ENCODE data around the gene PLAAT3. TPM values are rescaled to one million over a fixed set of nuclear protein-coding genes. Genes with fewer than 3 reads are reported as not detected.

Gene PLAAT3
- total RNA-seq, 1 donor from 2014 or later, result 158 TPM

GRCh38 chr11:63574856-63575602, 39.2 kb downstream of the PLAAT3 start:
- no peak for DNase-seq (ENCODE audit: low spot score)
- intact Hi-C loops (cut with DNase I), result no loop called here
- peak; percentile 90 for ATAC-seq

- intact Hi-C loops (cut with DNase I), result no loop called here
- DNase-seq (ENCODE audit: low spot score), result peak; percentile 64
- ATAC-seq, result peak; percentile 85
Observed at GRCh38 chr11:63573881-63574855, 40.1 kb downstream of the PLAAT3 start.

- DNase-seq (ENCODE audit: low spot score) (no peak), ATAC-seq (no peak)
- intact Hi-C loops (cut with DNase I), result no loop called here
Observed at GRCh38 chr11:63572026-63572688, 42.1 kb downstream of the PLAAT3 start.

GRCh38 chr11:63569570-63569969, 44.7 kb downstream of the PLAAT3 start:
- DNase-seq (ENCODE audit: low spot score), result no peak
- intact Hi-C loops (cut with DNase I), result no loop called here
- ATAC-seq, result no peak

GRCh38 chr11:63567044-63567840, 47.0 kb downstream of the PLAAT3 start:
- ATAC-seq (peak; percentile 89), DNase-seq (ENCODE audit: low spot score) (no peak)
- intact Hi-C loops (cut with DNase I), result no loop called here

GRCh38 chr11:63564784-63565350, 49.4 kb downstream of the PLAAT3 start:
- intact Hi-C loops (cut with DNase I), result no loop called here
- ATAC-seq (no peak), DNase-seq (ENCODE audit: low spot score) (no peak)

- DNase-seq (ENCODE audit: low spot score), result no peak
- no peak for ATAC-seq
- intact Hi-C loops (cut with DNase I), result no loop called here
Observed at GRCh38 chr11:63564056-63564774, 50.0 kb downstream of the PLAAT3 start.

DNA sequence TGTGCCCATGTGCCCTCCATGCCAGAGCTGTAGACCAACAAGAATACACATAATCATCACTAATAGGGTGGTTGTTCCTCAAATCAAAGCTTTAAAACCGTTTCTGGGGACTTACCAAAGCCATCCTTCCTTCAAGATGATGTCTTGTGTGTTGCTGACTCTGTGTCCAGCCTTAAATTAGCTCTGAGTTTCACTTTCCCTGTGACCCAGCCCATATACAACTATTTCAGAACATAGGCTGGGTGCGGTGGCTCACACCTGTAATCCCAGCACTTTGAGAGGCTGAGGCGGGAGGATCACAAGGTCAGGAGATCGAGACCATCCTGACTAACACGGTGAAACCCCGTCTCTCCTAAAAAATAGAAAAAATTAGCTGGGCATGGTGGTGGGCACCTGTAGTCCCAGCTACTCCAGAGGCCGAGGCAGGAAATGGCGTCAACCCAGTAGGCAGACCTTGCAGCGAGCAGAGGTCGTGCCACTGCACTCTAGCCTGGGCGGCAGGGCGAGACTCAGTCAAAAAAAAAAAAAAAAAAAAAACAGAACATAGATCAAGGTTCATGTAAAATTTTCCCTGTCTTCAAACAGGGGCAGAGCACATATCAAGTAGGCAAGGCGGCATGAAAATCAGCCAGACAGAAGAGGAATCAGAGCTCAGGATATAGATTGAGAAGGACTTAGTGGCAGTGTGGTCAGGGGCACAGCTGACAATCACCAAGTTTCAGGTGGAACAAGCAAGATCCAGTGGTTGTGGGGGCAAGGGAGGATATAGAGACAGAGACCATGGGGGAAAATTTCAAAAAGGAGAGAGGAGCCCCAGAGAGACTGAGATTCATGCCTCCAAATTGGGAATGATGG, 50.8 kb downstream of the PLAAT3 start, which contains the start of gene PLAAT2:
PLAAT2 (minus strand) TSS at position 179 of the 855 bp plus-strand sequence; CDS start at position 124, 55 bp downstream.
- ATAC-seq, result no peak
- intact Hi-C loops (cut with DNase I), result no loop called here
- no peak for DNase-seq (ENCODE audit: low spot score)

- DNase-seq (ENCODE audit: low spot score) (no peak), ATAC-seq (peak; percentile 31)
- intact Hi-C loops (cut with DNase I), result no loop called here
Observed at GRCh38 chr11:63560506-63561180, 53.6 kb downstream of the PLAAT3 start.

DNA sequence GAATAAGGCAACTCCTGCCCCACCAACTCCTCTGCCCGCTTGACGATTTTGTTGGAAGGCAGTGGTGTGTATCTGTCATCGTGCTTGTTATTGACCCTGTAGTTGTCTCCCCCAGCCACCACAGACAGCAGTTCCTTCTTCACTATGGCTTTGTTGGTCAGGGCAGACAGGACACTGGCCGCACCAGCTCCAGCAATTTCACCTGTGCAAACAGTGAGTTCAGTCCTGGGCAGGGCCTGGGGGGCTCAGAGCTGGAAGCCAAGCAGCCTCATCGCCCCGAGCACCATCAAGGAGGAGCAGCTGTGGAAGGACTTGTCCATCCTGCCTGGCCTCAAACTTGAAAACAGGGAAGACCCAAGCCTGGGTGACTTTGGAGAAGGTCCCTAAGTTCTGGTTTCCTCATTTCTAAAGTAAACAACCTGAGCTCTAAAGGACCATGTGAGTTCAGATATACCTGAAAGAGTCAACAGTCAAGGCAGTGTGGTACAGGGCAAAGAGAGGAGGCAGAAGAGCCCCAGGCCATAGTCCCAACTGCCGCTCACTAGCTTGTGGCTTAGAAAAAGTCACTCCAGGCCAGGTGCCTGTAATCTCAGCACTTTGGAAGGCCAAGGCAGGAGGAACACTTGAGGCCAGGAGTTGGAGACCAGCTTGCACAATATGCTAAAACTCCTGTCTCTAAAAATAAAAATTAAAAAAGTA, 55.6 kb downstream of the PLAAT3 start:
- DNase-seq (ENCODE audit: low spot score) (no peak), ATAC-seq (no peak)
- intact Hi-C loops (cut with DNase I), result no loop called here

DNA sequence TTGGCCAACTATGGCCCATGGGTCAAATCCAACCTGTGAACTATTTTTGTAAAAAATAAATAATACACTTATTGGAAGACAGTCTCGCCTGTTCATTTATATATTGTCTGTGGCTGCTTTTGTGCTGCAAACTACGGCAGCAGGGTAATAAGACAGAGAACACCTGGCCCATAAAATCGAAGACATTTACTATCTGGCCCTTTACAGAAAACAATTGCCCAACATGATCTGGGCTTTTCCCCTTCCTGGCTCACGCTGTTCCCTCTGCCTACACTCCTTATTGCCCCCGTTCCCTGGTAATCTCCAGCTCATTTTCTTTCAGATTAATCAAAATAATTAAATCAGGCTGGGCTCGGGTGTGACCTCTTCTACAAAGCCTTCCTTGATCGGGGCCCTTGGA, 56.7 kb downstream of the PLAAT3 start:
- DNase-seq (ENCODE audit: low spot score) (no peak), ATAC-seq (no peak)
- intact Hi-C loops (cut with DNase I), result no loop called here

GRCh38 chr11:63556404-63557013, 57.7 kb downstream of the PLAAT3 start:
- no peak for DNase-seq (ENCODE audit: low spot score)
- ATAC-seq, result no peak
- intact Hi-C loops (cut with DNase I), result no loop called here

DNA sequence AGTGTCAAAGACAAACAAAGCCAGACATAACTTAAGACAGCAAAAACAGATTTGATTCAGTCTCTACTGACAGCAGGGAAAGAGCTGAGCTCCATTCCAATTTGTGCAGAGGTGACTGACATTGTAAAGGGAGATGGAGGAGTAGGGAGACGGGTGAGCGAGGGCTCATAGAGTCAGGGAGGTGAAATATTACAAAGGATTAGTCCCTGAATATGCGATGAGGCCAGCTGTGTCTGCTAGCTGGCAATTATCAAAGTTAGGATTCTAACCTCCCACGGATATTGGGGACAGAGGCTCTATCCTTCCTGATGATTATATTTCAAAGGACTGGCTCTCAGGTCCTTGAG, 59.4 kb downstream of the PLAAT3 start:
- ATAC-seq, result no peak
- intact Hi-C loops (cut with DNase I), result no loop called here
- no peak for DNase-seq (ENCODE audit: low spot score)

GRCh38 chr11:63553759-63554158, 60.5 kb downstream of the PLAAT3 start:
- DNase-seq (ENCODE audit: low spot score) (no peak), ATAC-seq (peak; percentile 56)
- intact Hi-C loops (cut with DNase I), result no loop called here

DNA sequence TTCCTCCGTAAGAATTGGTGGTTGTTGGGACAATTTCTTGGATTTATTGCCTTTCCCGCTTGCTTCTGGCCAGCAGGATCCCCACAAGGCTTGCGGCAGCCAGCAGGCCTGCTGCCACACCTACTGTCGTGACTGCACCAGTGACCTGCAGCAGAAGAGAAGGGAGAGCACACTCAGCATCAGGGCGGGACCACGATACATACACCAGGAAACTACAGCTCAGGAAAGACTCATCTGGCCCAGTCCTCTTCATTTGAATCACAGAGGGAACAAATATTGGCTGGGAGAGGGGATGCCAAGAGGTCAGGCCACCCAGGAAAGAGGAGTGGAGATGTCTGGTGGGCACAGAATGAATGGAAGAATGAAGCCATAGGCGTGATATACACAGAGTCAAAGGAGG, 61.3 kb downstream of the PLAAT3 start:
- no peak for ATAC-seq
- intact Hi-C loops (cut with DNase I), result no loop called here
- DNase-seq (ENCODE audit: low spot score), result no peak

DNA sequence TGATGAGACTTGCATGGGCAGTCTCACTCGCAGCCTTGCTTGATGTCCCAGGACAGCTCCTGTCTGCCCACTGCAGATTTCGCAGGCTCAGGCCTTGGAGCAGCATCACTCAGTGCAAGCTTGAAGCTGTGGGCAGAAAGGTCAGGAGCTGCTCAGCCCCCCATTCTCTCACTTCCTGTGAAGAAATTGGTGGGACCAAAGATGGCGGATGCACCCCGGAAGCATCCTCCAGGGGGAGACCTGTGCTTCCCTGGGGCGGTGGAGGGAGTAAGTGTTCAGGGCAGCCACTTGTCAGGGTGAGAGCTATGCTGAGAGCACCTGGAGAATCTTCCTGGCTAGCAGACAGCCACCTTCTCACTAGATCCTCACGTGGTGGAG, 62.4 kb downstream of the PLAAT3 start:
- intact Hi-C loops (cut with DNase I), result no loop called here
- DNase-seq (ENCODE audit: low spot score) (no peak), ATAC-seq (no peak)
